Left ventricle myocardium inferior (tissue), 1 donor: ENCODE results near the gene OR2T33. TPM values are rescaled to one million over a fixed set of nuclear protein-coding genes. Genes with fewer than 3 reads are reported as not detected.
"Not testable (repeated sequence)": the region's sequence is repeated elsewhere in the genome, so short reads cannot be mapped to it uniquely, and the experiment has no call there.

ENCODE experiments used
- DNase-seq: peaks from one replicate; pipeline ENCODE4 v3.0.0-alpha.2; 2020
- H3K27ac ChIP-seq: fragments of 200-600 bp; replicated peaks from 2 replicates; pipeline ENCODE4 v1.8.0; 2021
- H3K27me3 ChIP-seq: fragments of 200-600 bp; 2 replicates; pipeline ENCODE4 v1.8.0; 2021; ENCODE audit warnings: low read depth
- H3K36me3 ChIP-seq: fragments of 200-600 bp; 2 replicates; pipeline ENCODE4 v1.8.0; 2021
- H3K4me1 ChIP-seq: fragments of 200-600 bp; 2 replicates; pipeline ENCODE4 v1.8.0; 2021
- H3K4me3 ChIP-seq: fragments of 200-600 bp; 2 replicates; pipeline ENCODE4 v1.8.0; 2021; ENCODE audit warnings: mild to moderate bottlenecking, moderate library complexity
- H3K9me3 ChIP-seq: fragments of 200-600 bp; replicated peaks from 2 replicates; pipeline ENCODE4 v1.8.0; 2021
- CTCF ChIP-seq: fragments of 200-600 bp; IDR thresholded peaks from 2 replicates; pipeline ENCODE4 v1.8.0; 2021; ENCODE audit warnings: antibody characterized with exemption, mild to moderate bottlenecking, borderline replicate concordance
- intact Hi-C: fragments of 100-400 bp; cut with micrococcal nuclease; formaldehyde crosslinking; loops from one replicate; pipeline ENCODE4 v1.11.0; 2022
- total RNA-seq: library from RNA; stranded (reverse); fragmentation: NEBNext Ultra II Directional; extraction: Animal tissue kit (Norgen Biotek cat#: 25700); gene quantifications from one replicate; pipeline ENCODE4 v1.2.1, GENCODE V29; 2021
- donor health status: DM: no; HTN: yes; CAD: no; lungs with severe emphysema.

OR2T33 gene
- total RNA-seq, 1 donor from 2014 or later = not detected

GRCh38 chr1:248288391-248288790 lies 10.6 kb upstream of the OR2T33 start:
- Histone ChIP-seq H3K27ac (no peak overlapping the region), H3K4me1 (no peaks in the 10 kb centered on the region), H3K36me3 (no peaks in the 10 kb centered on the region), H3K4me3 (no peak overlapping the region), H3K27me3 (no peaks in the 10 kb centered on the region), H3K9me3 (peaks cover 8% of the 10 kb centered on the region)
- intact Hi-C loops = no loop called here
- no peak for DNase-seq
- no peak for TF ChIP-seq CTCF

GRCh38 chr1:248273225-248273624 lies 4.6 kb downstream of the OR2T33 start:
- H3K9me3 ChIP-seq, H3K36me3 ChIP-seq, intact Hi-C loops, H3K4me1 ChIP-seq, H3K27me3 ChIP-seq, DNase-seq, H3K27ac ChIP-seq, H3K4me3 ChIP-seq: not testable (repeated sequence)

GRCh38 chr1:248268178-248268577 lies 9.6 kb downstream of the OR2T33 start:
- TF ChIP-seq CTCF = no peak
- H3K9me3 ChIP-seq = peaks cover 17% of the 10 kb centered on the region
- no peaks in the 10 kb centered on the region for H3K27me3 ChIP-seq
- DNase-seq = no peak
- H3K4me1 ChIP-seq = no peaks in the 10 kb centered on the region
- no peak overlapping the region for H3K4me3 ChIP-seq
- intact Hi-C loops = no loop called here
- H3K36me3 ChIP-seq = no peaks in the 10 kb centered on the region
- no peak overlapping the region for H3K27ac ChIP-seq

GRCh38 chr1:248259309-248259708 lies 18.5 kb downstream of the OR2T33 start:
- H3K27me3 ChIP-seq, H3K4me1 ChIP-seq, intact Hi-C loops, H3K36me3 ChIP-seq, H3K27ac ChIP-seq, H3K4me3 ChIP-seq, DNase-seq: not testable (repeated sequence)
- H3K9me3 ChIP-seq = peaks cover 42% of the 10 kb centered on the region

- no peak overlapping the region for H3K4me3 ChIP-seq
- peaks cover 3% of the 10 kb centered on the region for H3K9me3 ChIP-seq
- intact Hi-C loops = no loop called here
- no peak for DNase-seq
- H3K27me3 ChIP-seq = no peaks in the 10 kb centered on the region
- TF ChIP-seq CTCF = peak; percentile 47
- no peaks in the 10 kb centered on the region for H3K4me1 ChIP-seq
- H3K36me3 ChIP-seq = no peaks in the 10 kb centered on the region
- H3K27ac ChIP-seq = no peak overlapping the region
Measured at GRCh38 chr1:248243204-248243603, 34.6 kb downstream of the OR2T33 start.

GRCh38 chr1:248239478-248239877 lies 38.3 kb downstream of the OR2T33 start:
- Histone ChIP-seq H3K27ac (no peak overlapping the region), H3K9me3 (peaks cover 3% of the 10 kb centered on the region), H3K27me3 (no peaks in the 10 kb centered on the region), H3K4me3 (no peak overlapping the region), H3K36me3 (no peaks in the 10 kb centered on the region), H3K4me1 (no peaks in the 10 kb centered on the region)
- no peak for DNase-seq
- no peak for TF ChIP-seq CTCF
- intact Hi-C loops = no loop called here

GRCh38 chr1:248231117-248231516 lies 46.7 kb downstream of the OR2T33 start, which contains the start of gene OR2M4:
TSS of gene OR2M4 (plus strand) at chr1:248231417. CDS start at chr1:248238929, 7,512 bp downstream.
- no peak for TF ChIP-seq CTCF

More at GRCh38 chr1:248231117-248231516, 46.7 kb downstream of the OR2T33 start, which contains the start of gene OR2M4:
- DNase-seq = no peak
- peaks cover 15% of the 10 kb centered on the region for H3K9me3 ChIP-seq
- no peak within 1 kb of the TSS for H3K4me3 ChIP-seq
- H3K27ac ChIP-seq = no peak within 1 kb of the TSS
- H3K4me1 ChIP-seq = no peaks in the 10 kb centered on the region
- intact Hi-C loops = no loop called here
- H3K27me3 ChIP-seq = no peaks in the 10 kb centered on the region
- no peaks in the 10 kb centered on the region for H3K36me3 ChIP-seq
